H1 (cell line): ENCODE measurements around the gene SPEM1. TPM values are rescaled to one million over a fixed set of nuclear protein-coding genes. Genes with fewer than 3 reads are reported as not detected.

Experiments used
- BRCA1 ChIP-seq: IDR thresholded peaks from 2 replicates; pipeline ENCODE4 v1.6.1; 2012; ENCODE audit warnings: low read depth, low read length, improper control_type of control experiment
- CTBP2 ChIP-seq: IDR thresholded peaks from 2 replicates; pipeline ENCODE4 v1.7.0; 2011; ENCODE audit warnings: borderline replicate concordance, mild to moderate bottlenecking, moderate library complexity, mixed read lengths, low read length; ENCODE audit not compliant: insufficient read depth, insufficient read length
- GTF2F1 ChIP-seq: IDR thresholded peaks from 2 replicates; pipeline ENCODE4 v1.6.1; 2012; ENCODE audit warnings: low read depth, low read length, improper control_type of control experiment, borderline replicate concordance
- POLR2AphosphoS5 ChIP-seq: IDR thresholded peaks from 2 replicates; pipeline ENCODE4 v1.6.1; 2011; ENCODE audit warnings: low read depth, low read length
- POU5F1 ChIP-seq: IDR thresholded peaks from 2 replicates; pipeline ENCODE4 v1.6.1; 2011; ENCODE audit warnings: low read depth, mild to moderate bottlenecking, low read length, moderate library complexity
- RBBP5 ChIP-seq: IDR thresholded peaks from 2 replicates; pipeline ENCODE4 v1.7.1; 2012; ENCODE audit warnings: low read depth, mild to moderate bottlenecking, inconsistent platforms, low read length, moderate library complexity, borderline replicate concordance
- SP2 ChIP-seq: IDR thresholded peaks from 2 replicates; pipeline ENCODE4 v1.6.1; 2012; ENCODE audit warnings: mild to moderate bottlenecking, low read length, inconsistent platforms
- YY1 ChIP-seq: IDR thresholded peaks from 2 replicates; pipeline ENCODE4 v1.6.1; 2011; ENCODE audit warnings: low read depth, mild to moderate bottlenecking, low read length
- polyA plus RNA-seq, 7 experiments: library from polyadenylated mRNA; depleted of rRNA in 3 of 7; stranded (reverse) in 5 of 7; unstranded in 2 of 7; fragments of >200 nt in 5 of 7; fragments of 200-250 nt in 2 of 7; gene quantifications; 1 replicate in 5 of 7; 2 replicates in 1 of 7; 4 replicates in 1 of 7; pipeline versions ENCODE4 v1.2.1 to v1.2.3, GENCODE V29; 2011 to 2013; ENCODE audit warnings: missing spikeins in 2 of 7, mixed read lengths in 2 of 7
- total RNA-seq: library from RNA; stranded (reverse); fragmentation: NEBNext Ultra II Directional; extraction: Animal tissue kit (Norgen Biotek cat#: 25700); gene quantifications from 2 replicates; pipeline ENCODE4 v1.2.1, GENCODE V29; 2021

SPEM1 gene
- total and polyA plus RNA-seq, 2 of the 8 experiments (the other 6 are each of a cell fraction or from before 2014, with no cell fraction given): not detected

- TF ChIP-seq POU5F1 (no peak), YY1 (no peak), POLR2AphosphoS5 (no peak), SP2 (no peak), RBBP5 (no peak), GTF2F1 (no peak), CTBP2 (no peak), BRCA1 (no peak)
Observed at GRCh38 chr17:7418472-7419152, 1.5 kb upstream of the SPEM1 start (continued).
